Endometrium (tissue), 2 donors: ENCODE results near the gene MAN1A1.
"Not testable (repeated sequence)": the region's sequence is repeated elsewhere in the genome, so short reads cannot be mapped to it uniquely, and the experiment has no call there.

Experiments used
- FAIRE-seq: peaks from 2 replicates; lab custom pipeline; 2012; peaks lifted over from hg19 to GRCh38; lab: Jason Lieb, UNC
- donor health status: control.
- donor health status: control.

MAN1A1 gene

GRCh38 chr6:119303164-119303887 is 46.2 kb downstream of the MAN1A1 start:
- FAIRE-seq = no peak

GRCh38 chr6:119301429-119301828 is 48.1 kb downstream of the MAN1A1 start:
- no peak for FAIRE-seq

- FAIRE-seq = no peak
Measured at GRCh38 chr6:119299694-119300093, 49.9 kb downstream of the MAN1A1 start.

DNA sequence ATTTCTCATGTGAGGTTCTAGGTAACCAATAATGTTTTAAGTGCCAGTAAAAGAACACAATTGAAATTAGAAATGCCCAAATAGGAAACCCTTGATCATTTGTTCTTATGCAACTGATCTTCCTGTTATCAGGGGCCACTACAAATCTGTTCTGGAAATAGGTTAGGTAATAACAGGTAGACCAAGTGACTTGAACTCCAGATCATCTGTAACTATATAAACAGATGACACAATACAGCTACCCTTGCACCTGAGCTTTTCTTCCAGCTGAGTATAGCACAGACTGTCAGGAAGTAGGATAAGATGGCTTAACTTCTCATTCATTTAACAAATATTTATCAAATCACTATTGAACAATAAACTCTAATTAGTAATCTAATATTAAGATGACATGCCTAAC is 52.5 kb downstream of the MAN1A1 start:
- no peak for FAIRE-seq

DNA sequence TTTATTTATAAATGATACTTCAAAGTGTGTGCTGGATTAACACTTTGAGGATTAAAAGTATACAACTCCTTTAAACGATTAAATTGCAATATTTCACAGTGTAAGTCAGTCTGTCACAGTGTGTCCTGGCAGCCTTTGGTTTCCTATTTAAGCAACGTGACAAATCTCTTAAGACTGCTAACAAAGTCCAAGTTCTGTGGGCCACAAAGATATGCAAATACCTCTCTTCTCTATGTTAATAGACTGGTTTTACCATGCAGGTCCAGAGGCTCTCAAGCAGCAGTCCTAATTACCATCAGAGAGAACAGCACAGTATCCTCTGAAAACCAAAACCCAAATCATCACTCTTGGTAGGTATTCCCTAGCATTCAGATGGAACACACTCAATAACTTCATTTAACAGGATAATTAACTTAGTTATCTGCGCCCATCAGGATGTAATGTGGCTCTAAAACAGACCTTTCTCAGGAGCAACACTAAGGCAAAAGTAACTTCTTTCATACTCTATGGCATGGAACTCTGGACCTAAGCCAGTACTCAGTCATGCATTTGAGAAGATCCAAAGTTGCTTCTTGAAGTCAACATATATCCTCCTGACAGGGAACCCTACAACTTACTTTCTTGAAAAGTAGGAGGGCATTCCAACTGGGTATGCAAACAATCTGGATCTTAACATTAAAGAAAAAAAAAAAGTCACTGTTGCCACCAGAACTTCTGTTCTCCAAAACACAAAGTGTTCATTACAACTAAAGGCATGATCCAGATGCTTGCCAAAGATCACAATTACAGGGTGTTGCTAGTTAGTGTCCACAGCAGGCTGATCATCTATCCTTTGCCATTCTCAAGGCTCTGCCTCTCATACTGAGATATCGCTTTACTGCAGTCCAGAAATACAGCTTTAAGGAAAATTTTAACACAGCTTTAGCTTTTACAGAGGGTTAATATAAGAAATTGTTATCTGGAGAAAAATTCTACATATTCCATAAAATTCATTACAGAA is 53.2 kb downstream of the MAN1A1 start:
- FAIRE-seq = no peak

GRCh38 chr6:119294984-119295383 is 54.6 kb downstream of the MAN1A1 start:
- FAIRE-seq = no peak

GRCh38 chr6:119291060-119291459 is 58.5 kb downstream of the MAN1A1 start:
- not testable (repeated sequence) for FAIRE-seq

DNA sequence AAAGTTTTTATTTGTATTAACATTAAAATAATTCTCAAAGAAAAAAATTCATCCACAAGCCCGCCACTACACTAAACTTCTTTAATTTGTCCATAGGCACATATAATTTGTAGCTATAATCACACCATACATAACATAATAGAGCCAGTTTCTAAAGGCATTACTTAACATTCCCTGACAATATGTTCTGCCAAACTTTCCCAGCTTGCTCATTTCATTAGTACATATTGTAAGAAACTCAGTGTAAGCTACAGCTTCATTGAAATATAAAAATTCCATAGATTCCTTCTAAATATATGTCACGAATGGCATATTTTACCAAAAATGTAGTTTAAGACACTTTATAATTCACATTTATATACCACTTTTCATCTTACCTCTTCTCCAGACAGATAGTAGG is 59.3 kb downstream of the MAN1A1 start:
- no peak for FAIRE-seq

- FAIRE-seq = no peak
Measured at GRCh38 chr6:119289651-119290050, 59.9 kb downstream of the MAN1A1 start.

DNA sequence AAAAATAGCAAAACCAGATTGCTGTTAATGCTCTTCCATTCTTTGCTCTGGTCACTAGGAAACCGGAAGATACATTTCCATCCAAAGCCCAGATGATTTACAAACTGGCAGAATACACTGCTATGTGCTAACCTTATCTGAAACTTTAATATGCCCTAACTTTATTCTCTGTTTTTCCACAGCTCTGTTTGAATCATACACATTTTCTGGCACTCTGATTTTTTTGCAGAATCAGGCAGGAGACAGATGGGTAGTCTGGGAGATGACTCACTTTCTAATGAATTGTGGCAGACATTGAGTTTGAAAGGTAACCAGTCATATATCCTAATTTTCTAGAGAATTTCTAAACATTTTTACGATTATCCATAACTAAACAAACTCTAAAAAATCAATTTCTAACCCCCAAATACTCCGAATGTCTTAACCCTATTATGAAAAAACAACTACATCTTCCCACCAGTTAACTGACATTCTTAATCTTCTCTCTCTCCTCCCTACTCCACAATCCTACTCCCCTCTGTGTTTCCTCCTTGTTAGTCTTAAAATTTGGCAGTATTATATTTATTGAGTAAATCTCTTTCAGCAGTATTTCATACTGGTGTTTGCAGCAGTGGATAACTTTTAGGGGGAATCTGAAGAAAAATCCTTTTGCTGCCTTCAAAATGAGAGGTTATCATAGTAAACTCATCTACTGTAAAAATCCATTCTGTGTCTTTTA is 63.5 kb downstream of the MAN1A1 start:
- FAIRE-seq = no peak

- FAIRE-seq = no peak
Measured at GRCh38 chr6:119284861-119285521, 64.6 kb downstream of the MAN1A1 start.

DNA sequence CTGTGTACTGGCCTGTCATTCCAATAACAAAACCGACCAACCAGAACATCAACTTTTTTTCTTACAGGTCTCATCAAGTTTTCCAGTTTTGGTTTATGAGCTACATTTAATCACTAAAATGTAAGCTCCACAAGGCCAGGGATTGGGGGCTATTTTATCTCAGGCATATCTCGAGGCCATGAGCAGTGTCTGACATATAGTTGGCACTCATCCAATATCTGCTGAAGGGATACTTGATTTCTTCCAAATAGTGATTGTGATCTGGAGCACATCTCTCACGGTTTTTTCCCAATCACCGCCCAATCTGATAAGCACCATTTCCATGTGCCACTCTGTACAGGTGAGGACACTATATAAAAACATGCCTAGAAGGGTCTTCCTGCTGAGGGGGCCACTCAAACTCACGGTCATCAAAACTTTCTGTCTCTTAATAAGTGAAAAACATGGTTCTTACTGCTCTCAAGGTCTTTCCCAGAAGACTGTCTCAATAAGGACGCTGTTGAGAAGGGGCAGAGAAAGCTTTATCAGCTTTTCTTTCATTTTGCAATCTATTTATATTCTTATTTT is 65.5 kb downstream of the MAN1A1 start:
- FAIRE-seq = no peak

GRCh38 chr6:119283214-119283613 is 66.3 kb downstream of the MAN1A1 start:
- FAIRE-seq = no peak

DNA sequence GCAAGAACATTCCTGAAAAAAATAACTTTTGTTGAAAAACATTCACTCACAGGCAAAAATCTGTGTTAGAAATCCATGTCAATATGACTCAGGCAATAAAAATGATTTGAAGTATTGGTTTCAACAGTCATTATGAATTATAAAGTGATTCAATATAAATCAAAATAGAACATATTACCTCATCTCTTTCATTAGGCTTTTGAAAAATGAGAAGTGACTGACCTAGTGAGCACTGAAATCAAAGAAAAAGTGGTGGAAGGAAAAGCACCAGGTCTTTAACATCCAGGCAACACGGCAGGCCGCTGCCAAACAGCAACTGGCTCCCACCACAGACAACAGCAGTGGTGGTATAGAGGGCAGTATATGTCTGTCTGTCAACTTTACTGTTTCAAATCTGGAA is 68.9 kb downstream of the MAN1A1 start:
- no peak for FAIRE-seq

GRCh38 chr6:119280080-119280479 is 69.5 kb downstream of the MAN1A1 start:
- no peak for FAIRE-seq

DNA sequence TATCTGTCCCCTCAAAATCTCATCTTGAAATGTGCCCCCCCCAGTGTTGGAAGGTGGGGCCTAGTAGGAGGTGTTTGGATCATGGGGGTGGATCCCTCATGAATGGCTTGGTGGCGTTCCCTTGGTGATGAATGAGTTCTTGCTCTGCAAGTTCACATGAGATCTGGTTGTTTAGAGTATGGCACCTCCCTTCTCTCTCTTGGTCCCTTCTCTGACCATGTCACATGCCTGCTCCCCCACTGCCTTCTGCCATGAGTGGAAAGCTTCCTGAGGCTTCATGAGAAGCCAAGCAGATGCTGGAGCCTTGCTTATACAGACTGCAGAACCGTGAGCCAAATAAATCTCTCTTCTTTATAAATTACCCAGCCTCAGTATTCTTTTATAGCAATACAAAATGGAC is 70.9 kb downstream of the MAN1A1 start:
- FAIRE-seq = no peak

- peak; percentile 87 for FAIRE-seq
Measured at GRCh38 chr6:119277052-119277451, 72.5 kb downstream of the MAN1A1 start.

GRCh38 chr6:119276211-119276610 is 73.3 kb downstream of the MAN1A1 start:
- FAIRE-seq = no peak

DNA sequence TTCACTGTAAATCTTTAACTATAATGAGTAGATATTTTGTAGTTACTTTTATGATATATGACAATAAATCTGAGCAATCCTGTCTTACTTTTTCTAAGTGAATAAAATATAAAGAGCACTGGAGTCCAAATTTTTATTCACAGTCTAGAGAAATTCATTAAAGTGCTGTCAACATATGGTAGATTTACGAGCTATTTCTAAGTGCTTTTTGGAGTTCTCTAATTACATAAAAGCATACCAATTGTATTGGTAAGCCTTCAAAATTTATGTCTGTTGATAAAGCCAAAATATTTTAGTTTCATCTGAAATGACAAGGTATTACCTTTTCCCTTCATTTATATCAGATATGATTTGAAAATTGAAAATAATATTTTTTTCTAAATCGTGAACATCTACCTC is 75.4 kb downstream of the MAN1A1 start:
- peak; percentile 4 for FAIRE-seq

DNA sequence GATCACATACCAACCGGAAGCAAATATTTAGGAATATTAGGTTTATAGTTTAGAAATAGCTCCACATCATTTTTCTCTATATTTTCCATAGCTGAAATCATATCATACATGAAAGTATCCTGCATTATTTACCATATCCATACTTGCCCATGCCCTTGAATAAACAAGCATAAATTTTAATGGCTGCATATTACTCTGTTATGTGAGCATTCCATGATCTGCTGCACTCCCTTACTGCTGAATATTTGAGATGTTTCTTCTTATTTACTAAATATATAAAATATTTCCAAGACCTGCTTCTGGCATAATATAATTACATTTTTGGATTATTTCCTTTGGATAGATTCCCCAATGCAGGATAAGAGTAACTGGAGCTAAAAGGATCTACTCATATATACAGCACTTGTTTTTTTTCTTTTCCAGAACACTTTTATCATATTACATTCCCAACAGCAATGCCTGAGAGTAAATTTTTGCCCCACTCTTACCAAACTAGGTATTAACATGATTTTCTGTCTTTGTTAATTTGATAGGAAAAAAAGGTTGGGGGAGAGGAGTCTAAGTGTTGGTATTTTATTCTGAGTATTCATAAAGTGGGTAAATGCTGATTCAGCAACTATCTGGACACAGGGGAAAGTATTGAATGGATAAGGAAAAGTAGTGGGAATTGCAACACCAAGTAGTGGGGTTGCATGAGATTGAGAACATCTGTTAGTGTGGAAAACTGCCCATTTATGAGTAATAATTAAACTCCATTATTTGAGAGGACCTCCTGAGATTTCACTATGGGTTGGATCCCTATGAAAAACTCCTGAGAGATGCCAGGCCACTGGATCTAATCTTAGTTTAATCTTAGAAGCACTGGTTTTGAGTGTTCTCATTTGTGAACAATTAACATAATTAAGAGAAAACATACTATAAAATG is 76.0 kb downstream of the MAN1A1 start:
- no peak for FAIRE-seq

GRCh38 chr6:119270545-119270944 is 79.0 kb downstream of the MAN1A1 start:
- no peak for FAIRE-seq
